HepG2 (cell line): ENCODE results near the gene HAT1. TPM values are rescaled to one million over a fixed set of nuclear protein-coding genes. Genes with fewer than 3 reads are reported as not detected.
A peak's percentile ranks its signal among the peaks of the same experiment; 100 is the strongest.

ENCODE experiments used
- ATAC-seq: fragments of 200-7000 bp; cut with Tn5 transposase; 3 replicates; pipeline ENCODE4 v1.9.1; 2020; ENCODE audit warnings: mild to moderate bottlenecking, moderate library complexity
- BruUV-seq: library from RNA; stranded (reverse); fragments of 400-500 nt; replicated peaks from 2 replicates; lab custom pipeline; 2021; lab: Mats Ljungman, UMichigan
- CTCF ChIA-PET: fragments of 300-600 bp; formaldehyde crosslinking; extraction: SDS; loops from one replicate; lab custom pipeline; 2021; ENCODE audit warnings: low total read pairs, inconsistent platforms, low intra/inter-chr PET ratio; lab: Yijun Ruan, JAX
- POLR2A ChIA-PET: fragments of 350-600 bp; sonication (Branson Sonifier 250); formaldehyde crosslinking; loops from one replicate; lab custom pipeline; 2020; ENCODE audit warnings: antibody characterized with exemption, inconsistent platforms; lab: Yijun Ruan, JAX
- DNase-seq: peaks from one replicate; pipeline ENCODE4 v3.0.0-alpha.2; 2015; ENCODE audit warnings: low spot score
- FAIRE-seq: peaks from 3 replicates; lab custom pipeline; 2011; peaks lifted over from hg19 to GRCh38; lab: Jason Lieb, UNC
- H2AFZ ChIP-seq: one replicate; pipeline ENCODE4 v1.6.1; 2011; ENCODE audit warnings: low read length, inconsistent platforms
- H3K27ac ChIP-seq: fragments of 300-600 bp; 3 replicates; pipeline ENCODE4 v1.8.0; 2011; ENCODE audit warnings: mixed run types, mild to moderate bottlenecking, mixed read lengths, low read length, inconsistent platforms; ENCODE audit not compliant: insufficient read depth; ENCODE audit errors: extremely low read length
- H3K27me3 ChIP-seq, 2 experiments: fragments of 200-600 bp in 1 of 2; 2 replicates in 1 of 2; 3 replicates in 1 of 2; pipeline versions ENCODE4 v1.6.0 to v1.8.0; 2011; ENCODE audit warnings: low read length in 2 of 2, mild to moderate bottlenecking in 2 of 2, moderate library complexity in 2 of 2, inconsistent platforms in 1 of 2; ENCODE audit not compliant: insufficient read depth in 2 of 2, control insufficient read depth in 1 of 2
- H3K36me3 ChIP-seq, 2 experiments: fragments of 200-600 bp in 1 of 2; replicated peaks in 1 of 2; 2 replicates in 1 of 2; 3 replicates in 1 of 2; pipeline versions ENCODE4 v1.5.1 to v1.8.0; 2011; ENCODE audit warnings: low read length in 2 of 2, inconsistent platforms in 1 of 2; ENCODE audit not compliant: insufficient read depth in 2 of 2, control insufficient read depth in 1 of 2
- H3K4me1 ChIP-seq: 2 replicates; pipeline ENCODE4 v1.5.1; 2012; ENCODE audit warnings: low read length, inconsistent platforms; ENCODE audit not compliant: insufficient read depth
- H3K4me2 ChIP-seq: 2 replicates; pipeline ENCODE4 v1.6.0; 2011; ENCODE audit warnings: low read depth, low read length, inconsistent platforms
- H3K4me3 ChIP-seq, 3 experiments: fragments of 200-600 bp in 1 of 3; sonication (generic), shearing (Covaris generic) in 1 of 3; replicated peaks in 1 of 3; 2 replicates each; pipeline ENCODE4 v1.5.1; 2011 to 2016; ENCODE audit warnings: low read length in 3 of 3, inconsistent platforms in 2 of 3, low read depth in 2 of 3, mild to moderate bottlenecking in 2 of 3, control low read depth in 1 of 3, mixed read lengths in 1 of 3; ENCODE audit not compliant: insufficient read depth in 1 of 3
- H3K79me2 ChIP-seq: one replicate; pipeline ENCODE4 v1.6.1; 2011; ENCODE audit warnings: low read length, inconsistent platforms; ENCODE audit not compliant: insufficient read depth
- H3K9ac ChIP-seq: 2 replicates; pipeline ENCODE4 v1.6.0; 2011; ENCODE audit warnings: mild to moderate bottlenecking, low read depth, low read length, inconsistent platforms; ENCODE audit not compliant: insufficient read depth
- H3K9me3 ChIP-seq: 2 replicates; pipeline ENCODE4 v1.5.1; 2012; ENCODE audit warnings: mild to moderate bottlenecking, low read length
- H4K20me1 ChIP-seq: 2 replicates; pipeline ENCODE4 v1.6.0; 2011; ENCODE audit warnings: inconsistent platforms, mild to moderate bottlenecking, low read length, moderate library complexity; ENCODE audit not compliant: insufficient read depth
- ATRX ChIP-seq: sonication (generic); formaldehyde crosslinking; IDR thresholded peaks from 2 replicates; pipeline ENCODE4 v1.4.0; 2020; ENCODE audit warnings: missing genetic modification reagents, borderline replicate concordance
- CTCF ChIP-seq: sonication (generic); formaldehyde crosslinking; IDR thresholded peaks from 2 replicates; pipeline ENCODE4 v1.5.0; 2020; ENCODE audit warnings: mild to moderate bottlenecking, missing genetic modification reagents, moderate library complexity
- IRF2 ChIP-seq: IDR thresholded peaks from 2 replicates; pipeline ENCODE4 v1.6.1; 2018; ENCODE audit warnings: missing genetic modification reagents, missing compliant biosample characterization
- JARID2 ChIP-seq: sonication (generic); formaldehyde crosslinking; IDR thresholded peaks from 2 replicates; pipeline ENCODE4 v1.8.1; 2023; ENCODE audit warnings: missing genetic modification reagents, inconsistent platforms; ENCODE audit not compliant: insufficient replicate concordance
- NKX3-1 ChIP-seq: sonication (generic); formaldehyde crosslinking; IDR thresholded peaks from 2 replicates; pipeline ENCODE4 v1.5.0; 2020; ENCODE audit warnings: missing genetic modification reagents
- SUZ12 ChIP-seq: fragments of 150-350 bp; IDR thresholded peaks from 2 replicates; pipeline ENCODE4 v1.6.1; 2014; ENCODE audit warnings: low read depth, low read length
- ZBTB43 ChIP-seq: sonication (generic); formaldehyde crosslinking; conservative IDR thresholded peaks from 2 replicates; pipeline ENCODE4 v1.4.0; 2020; ENCODE audit warnings: missing genetic modification reagents
- ZFP36 ChIP-seq: fragments of 150-350 bp; IDR thresholded peaks from 2 replicates; pipeline ENCODE4 v1.6.1; 2018; ENCODE audit warnings: borderline replicate concordance, low read length, low read depth; ENCODE audit not compliant: partially characterized antibody
- ZFP82 ChIP-seq: sonication (generic); formaldehyde crosslinking; IDR thresholded peaks from 2 replicates; pipeline ENCODE4 v1.5.1; 2020; ENCODE audit warnings: mild to moderate bottlenecking, missing genetic modification reagents, borderline replicate concordance
- ZNF513 ChIP-seq: sonication (generic); formaldehyde crosslinking; conservative IDR thresholded peaks from 2 replicates; pipeline ENCODE4 v1.5.0; 2020; ENCODE audit warnings: missing genetic modification reagents
- ZNF746 ChIP-seq: sonication (generic); formaldehyde crosslinking; IDR thresholded peaks from 2 replicates; pipeline ENCODE4 v1.8.0; 2022; ENCODE audit warnings: mild to moderate bottlenecking, missing genetic modification reagents
- ZNF777 ChIP-seq: sonication (generic); formaldehyde crosslinking; IDR thresholded peaks from 2 replicates; pipeline ENCODE4 v1.4.0; 2020; ENCODE audit warnings: missing genetic modification reagents
- ZNF784 ChIP-seq: sonication (generic); formaldehyde crosslinking; IDR thresholded peaks from 2 replicates; pipeline ENCODE4 v1.5.1; 2020; ENCODE audit warnings: missing genetic modification reagents, mild to moderate bottlenecking, borderline replicate concordance
- ZSCAN25 ChIP-seq: sonication (generic); formaldehyde crosslinking; IDR thresholded peaks from 2 replicates; pipeline ENCODE4 v1.8.0; 2022; ENCODE audit warnings: mild to moderate bottlenecking, missing genetic modification reagents
- WGBS: methylation state at CpG from one replicate; pipeline ENCODE4 v1.1.6; 2017; ENCODE audit warnings: low lambda C conversion rate; 5-methylcytosine and 5-hydroxymethylcytosine counted together
- in situ Hi-C: cut with HindIII; loops from 2 replicates; pipeline ENCODE4 v1.10.0; 2017; ENCODE audit warnings: low pct_unique_long_range_greater_than_20kb; ENCODE audit not compliant: extremely low pct_ligation_motif_present
- intact Hi-C: fragments of 100-400 bp; cut with micrococcal nuclease; formaldehyde crosslinking; loops from one replicate; pipeline ENCODE4 v1.10.0; 2022; ENCODE audit not compliant: unreplicated experiment
- polyA plus RNA-seq, 8 experiments: library from polyadenylated mRNA; depleted of rRNA in 3 of 8; stranded (reverse) in 7 of 8; unstranded in 1 of 8; fragments of >200 nt; fragmentation: Illumina TruSeq in 4 of 8; extraction: Trizol in 4 of 8; gene quantifications; 2 replicates each; pipeline versions ENCODE4 v1.2.1 to v1.2.3, GENCODE V29; 2011 to 2016; ENCODE audit warnings: low read depth in 4 of 8, missing spikeins in 1 of 8, mixed read lengths in 1 of 8; ENCODE audit not compliant: insufficient read depth in 1 of 8
- total RNA-seq, 5 experiments: library from RNA; depleted of rRNA; stranded (reverse); fragments of >200 nt; fragmentation: Illumina TruSeq; extraction: Trizol; gene quantifications; 2 replicates each; pipeline ENCODE4 v1.2.3, GENCODE V29; 2016; ENCODE audit warnings: low read depth in 1 of 5
- TF ChIP-seq, protein P1 (sequence below): sonication (generic); formaldehyde crosslinking; IDR thresholded peaks from 2 replicates; pipeline ENCODE4 v1.5.0; 2020; ENCODE audit warnings: mild to moderate bottlenecking, missing genetic modification reagents
- TF ChIP-seq, protein P2 (sequence below): IDR thresholded peaks from 2 replicates; pipeline ENCODE4 v1.6.1; 2016; ENCODE audit warnings: control low read depth

The HAT1 gene
- total and polyA plus RNA-seq, 2 of the 13 experiments (the other 11 are each of a cell fraction or from before 2014, with no cell fraction given), result 45.4 to 119 TPM

- Histone ChIP-seq H3K4me3 (no peak overlapping the region), H3K4me1 (peaks cover 12% of the 10 kb centered on the region; the same call in 1 of the 2 replicates), H2AFZ (no peak overlapping the region), H3K36me3 (peaks cover 7 to 21% of the 10 kb centered on the region in 2 experiments; a peak in 4 of 5 replicates), H4K20me1 (no peaks in the 10 kb centered on the region), H3K79me2 (no peaks in the 10 kb centered on the region), H3K27me3 (no peaks in the 10 kb centered on the region), H3K27ac (no peak overlapping the region), H3K4me2 (no peak overlapping the region), H3K9ac (no peak overlapping the region), H3K9me3 (no peaks in the 10 kb centered on the region)
- ATAC-seq, result peak; percentile 68
- BruUV-seq, result no TSS peak
- POLR2A ChIA-PET, result no interaction called here
- intact Hi-C loops, result loop anchor here (1.0 kb wide), 1 partner anchor 146 kb away; no protein-coding TSS in a partner anchor
- FAIRE-seq, result no peak
- 96% methylated on average over 2 of the region's 2 CpGs for WGBS
- peak; percentile 24 for DNase-seq
- in situ Hi-C loops, result loop anchor here (5.0 kb wide), 1 partner anchor 150 kb away; no protein-coding TSS in a partner anchor
- CTCF ChIA-PET, result interaction anchor here (0.5 to 2.5 kb wide), 4 partner anchors 65 to 251 kb away, joined by 3 to 14 read pairs (median 3); partner anchors contain the start of gene DLX2
- TF ChIP-seq NKX3-1 (CRISPR knock-in tag) (no peak), ZNF513 (CRISPR knock-in tag) (no peak), ZFP36 (no peak), ZNF784 (CRISPR knock-in tag) (no peak), ATRX (CRISPR knock-in tag) (no peak), CTCF (CRISPR knock-in tag) (peak; percentile 67), JARID2 (no peak), IRF2 (CRISPR knock-in tag) (0 out of 2 replicates have a peak, but pooled peaks have one; percentile 25), ZSCAN25 (CRISPR knock-in tag) (no peak), ZBTB43 (no peak), ZNF777 (CRISPR knock-in tag) (no peak), ZFP82 (CRISPR knock-in tag) (no peak), ZNF746 (no peak), SUZ12 (no peak)
- TF ChIP-seq, protein P1, sequence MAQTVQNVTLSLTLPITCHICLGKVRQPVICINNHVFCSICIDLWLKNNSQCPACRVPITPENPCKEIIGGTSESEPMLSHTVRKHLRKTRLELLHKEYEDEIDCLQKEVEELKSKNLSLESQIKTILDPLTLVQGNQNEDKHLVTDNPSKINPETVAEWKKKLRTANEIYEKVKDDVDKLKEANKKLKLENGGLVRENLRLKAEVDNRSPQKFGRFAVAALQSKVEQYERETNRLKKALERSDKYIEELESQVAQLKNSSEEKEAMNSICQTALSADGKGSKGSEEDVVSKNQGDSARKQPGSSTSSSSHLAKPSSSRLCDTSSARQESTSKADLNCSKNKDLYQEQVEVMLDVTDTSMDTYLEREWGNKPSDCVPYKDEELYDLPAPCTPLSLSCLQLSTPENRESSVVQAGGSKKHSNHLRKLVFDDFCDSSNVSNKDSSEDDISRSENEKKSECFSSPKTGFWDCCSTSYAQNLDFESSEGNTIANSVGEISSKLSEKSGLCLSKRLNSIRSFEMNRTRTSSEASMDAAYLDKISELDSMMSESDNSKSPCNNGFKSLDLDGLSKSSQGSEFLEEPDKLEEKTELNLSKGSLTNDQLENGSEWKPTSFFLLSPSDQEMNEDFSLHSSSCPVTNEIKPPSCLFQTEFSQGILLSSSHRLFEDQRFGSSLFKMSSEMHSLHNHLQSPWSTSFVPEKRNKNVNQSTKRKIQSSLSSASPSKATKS (CRISPR knock-in tag), result no peak
- TF ChIP-seq, protein P2, sequence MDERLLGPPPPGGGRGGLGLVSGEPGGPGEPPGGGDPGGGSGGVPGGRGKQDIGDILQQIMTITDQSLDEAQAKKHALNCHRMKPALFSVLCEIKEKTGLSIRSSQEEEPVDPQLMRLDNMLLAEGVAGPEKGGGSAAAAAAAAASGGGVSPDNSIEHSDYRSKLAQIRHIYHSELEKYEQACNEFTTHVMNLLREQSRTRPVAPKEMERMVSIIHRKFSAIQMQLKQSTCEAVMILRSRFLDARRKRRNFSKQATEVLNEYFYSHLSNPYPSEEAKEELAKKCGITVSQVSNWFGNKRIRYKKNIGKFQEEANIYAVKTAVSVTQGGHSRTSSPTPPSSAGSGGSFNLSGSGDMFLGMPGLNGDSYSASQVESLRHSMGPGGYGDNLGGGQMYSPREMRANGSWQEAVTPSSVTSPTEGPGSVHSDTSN (CRISPR knock-in tag), result no peak
Observed at GRCh38 chr2:171957061-171957460, 34.8 kb downstream of the HAT1 start.
